Small intestine (tissue), 7 donors: Measurements from ENCODE around the gene DLG2. TPM values are rescaled to one million over a fixed set of nuclear protein-coding genes. Genes with fewer than 3 reads are reported as not detected.
A peak's percentile ranks its signal among the peaks of the same experiment; 100 is the strongest.
"Not testable (repeated sequence)": the region's sequence is repeated elsewhere in the genome, so short reads cannot be mapped to it uniquely, and the experiment has no call there.

ENCODE experiments used
- DNase-seq, 2 donors: peaks; one replicate each; pipeline versions ENCODE4 v3.0.0 to v3.0.0-alpha.2; 2013
- FAIRE-seq: peaks from 2 replicates; lab custom pipeline; 2012; peaks lifted over from hg19 to GRCh38; lab: Jason Lieb, UNC
- H3K27ac ChIP-seq, 3 donors: one replicate each; pipeline ENCODE4 v1.5.1; 2013; ENCODE audit warnings: low read length in 2 of 3, mild to moderate bottlenecking in 2 of 3, control low read depth in 1 of 3, inconsistent platforms in 1 of 3, low read depth in 1 of 3, moderate library complexity in 1 of 3
- H3K27me3 ChIP-seq, 3 donors: one replicate each; pipeline ENCODE4 v1.6.1; 2013; ENCODE audit warnings: low read length in 3 of 3, inconsistent platforms in 1 of 3; ENCODE audit not compliant: control insufficient read depth in 3 of 3, insufficient read depth in 3 of 3
- H3K36me3 ChIP-seq, 3 donors: one replicate each; pipeline ENCODE4 v1.6.1; 2013; ENCODE audit warnings: low read length in 3 of 3, inconsistent platforms in 1 of 3, low read depth in 1 of 3, mild to moderate bottlenecking in 1 of 3, moderate library complexity in 1 of 3; ENCODE audit not compliant: control insufficient read depth in 3 of 3, insufficient read depth in 2 of 3
- H3K4me1 ChIP-seq, 3 donors: one replicate each; pipeline ENCODE4 v1.6.1; 2013; ENCODE audit warnings: low read length in 2 of 3, inconsistent platforms in 1 of 3, low read depth in 1 of 3, mild to moderate bottlenecking in 1 of 3, moderate library complexity in 1 of 3; ENCODE audit not compliant: control insufficient read depth in 3 of 3, insufficient read depth in 2 of 3
- H3K4me3 ChIP-seq, 3 donors: one replicate each; pipeline ENCODE4 v1.5.1; 2013; ENCODE audit warnings: low read length in 3 of 3, control low read depth in 1 of 3, inconsistent platforms in 1 of 3, low read depth in 1 of 3, mild to moderate bottlenecking in 1 of 3, moderate library complexity in 1 of 3
- H3K9me3 ChIP-seq, 2 donors: one replicate each; pipeline ENCODE4 v1.6.1; 2013; ENCODE audit warnings: low read depth in 1 of 2, low read length in 1 of 2; ENCODE audit not compliant: control insufficient read depth in 2 of 2, insufficient read depth in 1 of 2
- WGBS, 3 donors: extraction: QIAGEN DNeasy Blood & Tissue Kit; methylation state at CpG; one replicate each; pipeline ENCODE4 v1.1.7; 2013; 5-methylcytosine and 5-hydroxymethylcytosine counted together
- polyA plus RNA-seq, 4 donors: library from polyadenylated mRNA; stranded (reverse) in 3 of 4; unstranded in 1 of 4; fragments of 200-250 nt in 3 of 4; fragments of 120-200 nt in 1 of 4; gene quantifications; one replicate each; pipeline versions ENCODE4 v1.2.1 to v1.2.3, GENCODE V29; 2013
- donor health status: healthy with polysubstance abuse.
- donor health status: control.
- donor health status: control.
- donor health status: Bipolar disorder and iron deficiency.
- donor health status: healthy.

DLG2 gene
- polyA plus RNA-seq, 4 donors = 0.22 to 1.6 (median 1.1) TPM

DNA sequence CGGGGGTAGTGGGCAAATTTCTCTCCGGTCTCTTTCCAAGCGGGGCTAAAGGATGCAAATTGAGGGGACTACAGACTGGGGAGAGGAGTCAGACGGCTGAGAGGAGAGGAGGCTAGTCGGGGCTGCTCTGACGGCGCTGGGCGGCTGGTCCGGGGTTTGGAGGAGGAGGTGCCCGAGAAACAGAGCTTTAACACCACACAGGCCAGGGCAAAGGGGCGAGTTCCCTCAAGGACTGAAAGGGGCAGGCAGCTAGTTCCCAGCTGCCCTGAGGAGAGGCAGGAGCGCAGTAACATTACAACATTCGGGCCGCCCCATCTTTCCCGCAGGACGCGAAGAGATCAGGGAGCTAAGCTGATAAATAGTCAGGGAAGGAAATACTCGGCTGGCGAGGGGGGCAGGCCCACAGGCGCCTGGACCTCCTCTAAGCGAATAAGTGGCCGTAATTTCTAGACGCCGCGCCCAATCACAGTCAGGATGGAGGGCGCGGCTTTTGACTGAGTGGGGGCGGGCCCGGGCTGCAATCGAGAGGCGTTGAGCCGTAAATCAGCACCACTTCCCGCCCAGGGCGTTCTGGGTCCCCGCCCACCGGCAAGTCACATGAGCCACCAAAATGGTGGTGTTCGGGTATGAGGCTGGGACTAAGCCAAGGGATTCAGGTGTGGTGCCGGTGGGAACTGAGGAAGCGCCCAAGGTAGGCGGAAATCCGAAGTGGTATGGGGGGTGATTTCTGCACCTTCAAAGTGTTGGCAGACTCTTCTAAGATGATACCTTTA lies 1.0 kb upstream of the DLG2 start, which contains the start of gene TMEM126B:
TSS of gene TMEM126B (plus strand) at position 596 of the 773 bp plus-strand sequence. CDS start at position 611, 15 bp downstream.
- DNase-seq = peak; percentile 98 to 99

DNA sequence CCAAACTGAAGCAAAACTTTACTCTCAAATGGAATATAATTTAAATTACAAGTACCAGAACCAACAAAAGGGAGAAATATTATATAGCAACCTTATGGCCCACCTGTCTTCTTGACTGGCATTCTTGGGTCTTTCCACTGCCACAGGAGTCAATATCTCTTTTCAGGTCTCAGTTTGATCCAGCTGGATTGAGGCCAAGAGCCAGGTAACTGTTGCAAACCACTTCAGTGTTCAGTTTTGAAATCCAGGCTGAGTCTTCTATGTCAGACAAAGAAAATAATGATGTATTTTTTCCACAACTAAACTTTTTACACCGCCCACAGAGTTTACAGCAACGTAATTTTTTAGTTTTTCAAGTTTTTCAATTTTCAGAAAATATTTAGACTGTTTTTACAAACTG lies 648 bp downstream of the DLG2 start:
- FAIRE-seq (no peak), DNase-seq (no peak)
- Histone ChIP-seq H3K27ac (no peak overlapping the region), H3K4me1 (peaks cover 0 to 8% (median 5%) of the 10 kb centered on the region in 3 donors), H3K9me3 (no peaks in the 10 kb centered on the region), H3K27me3 (no peaks in the 10 kb centered on the region), H3K4me3 (peak overlapping the region in 1 of 3 donors; percentile 69), H3K36me3 (peaks cover 0 to 2% (median 1%) of the 10 kb centered on the region in 3 donors)
- WGBS, 3 donors = 60 to 77% (median 72%) methylated on average over 2 of the region's 2 CpGs

More for the DNA sequence above, 1.0 kb upstream of the DLG2 start, which contains the start of gene TMEM126B:
- no peak for FAIRE-seq
- Histone ChIP-seq H3K36me3 (peaks cover 0 to 5% (median 1%) of the 10 kb centered on the region in 3 donors), H3K4me3 (peak within 1 kb of the TSS; percentile 63 to 69 (median 67)), H3K4me1 (peaks cover 0 to 8% (median 5%) of the 10 kb centered on the region in 3 donors), H3K27ac (peak within 1 kb of the TSS; percentile 60 to 94 (median 88)), H3K27me3 (no peaks in the 10 kb centered on the region), H3K9me3 (no peaks in the 10 kb centered on the region)
- 0% methylated on average over 41 of the region's 41 CpGs for WGBS, 3 donors

DNA sequence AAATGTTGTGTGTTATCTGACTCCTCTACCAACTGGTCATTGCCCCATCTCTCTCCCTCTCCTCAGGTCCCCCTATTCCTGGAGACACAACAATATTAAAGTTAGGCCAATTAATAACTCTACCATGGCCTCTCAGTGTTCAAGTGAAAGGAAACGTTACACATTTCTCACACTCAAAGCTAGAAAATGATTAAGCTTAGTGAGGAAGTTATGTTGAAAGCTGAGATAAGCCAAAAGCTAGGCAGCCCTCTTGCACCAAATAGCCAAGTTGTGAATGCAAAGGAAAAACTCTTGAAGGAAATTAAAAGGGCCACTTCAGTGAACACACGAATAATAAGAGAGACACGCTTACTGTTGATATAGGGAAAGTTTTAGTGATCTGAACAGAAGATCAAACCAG lies 6.9 kb downstream of the DLG2 start:
- no peaks in the 10 kb centered on the region for H3K4me1 ChIP-seq
- FAIRE-seq (no peak), DNase-seq (no peak)
- no peaks in the 10 kb centered on the region for H3K27me3 ChIP-seq
- no peak overlapping the region for H3K27ac ChIP-seq
- 71 to 76% (median 73%) methylated on average over 3 of the region's 3 CpGs for WGBS, 3 donors
- H3K9me3 ChIP-seq = no peaks in the 10 kb centered on the region
- H3K4me3 ChIP-seq = no peak overlapping the region
- H3K36me3 ChIP-seq = no peaks in the 10 kb centered on the region

DNA sequence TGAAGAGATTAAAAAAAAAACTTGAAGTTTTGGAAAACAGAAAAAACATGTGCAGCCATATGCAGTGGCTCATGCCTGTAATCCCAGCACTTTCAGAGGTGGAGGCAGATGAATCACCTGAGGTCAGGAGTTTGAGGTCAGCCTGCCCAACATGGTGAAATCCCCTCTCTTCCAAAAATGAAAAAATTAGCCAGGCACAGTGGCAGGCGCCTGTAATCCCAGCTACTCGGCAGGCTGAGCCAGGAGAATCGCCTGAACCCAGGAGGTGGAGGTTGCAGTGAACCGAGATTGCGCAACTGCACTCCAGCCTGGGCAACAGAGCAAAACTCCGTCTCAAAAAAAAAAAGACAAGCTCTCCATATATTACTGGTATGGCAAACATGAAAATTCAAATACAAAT lies 7.6 kb downstream of the DLG2 start:
- Histone ChIP-seq H3K4me3 (no peak overlapping the region), H3K4me1 (no peaks in the 10 kb centered on the region), H3K36me3 (no peaks in the 10 kb centered on the region), H3K9me3 (no peaks in the 10 kb centered on the region), H3K27me3 (no peaks in the 10 kb centered on the region), H3K27ac (no peak overlapping the region)
- FAIRE-seq (no peak), DNase-seq (no peak)
- WGBS, 3 donors = 80 to 89% (median 88%) methylated on average over 6 of the region's 6 CpGs

DNA sequence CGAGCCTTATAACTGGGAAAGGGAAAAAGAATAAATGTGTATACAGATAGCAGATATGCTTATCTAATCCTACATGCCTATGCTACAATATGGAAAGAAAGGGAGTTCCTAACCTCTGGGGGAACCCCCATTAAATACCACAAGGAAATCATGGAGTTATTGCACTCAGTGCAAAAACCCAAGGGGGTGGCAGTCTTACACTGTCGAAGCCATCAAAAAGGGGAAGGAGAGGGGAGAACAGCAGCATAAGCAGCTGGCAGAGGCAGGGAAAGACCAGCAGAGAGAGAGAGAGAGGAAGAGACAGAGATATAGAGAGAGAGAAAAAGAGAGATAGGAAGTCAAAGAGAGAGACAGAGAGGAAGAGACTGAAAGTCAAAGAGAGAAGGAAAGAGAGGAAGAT lies 15.5 kb downstream of the DLG2 start:
- WGBS, 3 donors = 73 to 85% (median 78%) methylated on average over 2 of the region's 2 CpGs
- H3K27ac ChIP-seq, H3K27me3 ChIP-seq, FAIRE-seq, H3K4me3 ChIP-seq, H3K36me3 ChIP-seq, H3K4me1 ChIP-seq, H3K9me3 ChIP-seq, DNase-seq: not testable (repeated sequence)

DNA sequence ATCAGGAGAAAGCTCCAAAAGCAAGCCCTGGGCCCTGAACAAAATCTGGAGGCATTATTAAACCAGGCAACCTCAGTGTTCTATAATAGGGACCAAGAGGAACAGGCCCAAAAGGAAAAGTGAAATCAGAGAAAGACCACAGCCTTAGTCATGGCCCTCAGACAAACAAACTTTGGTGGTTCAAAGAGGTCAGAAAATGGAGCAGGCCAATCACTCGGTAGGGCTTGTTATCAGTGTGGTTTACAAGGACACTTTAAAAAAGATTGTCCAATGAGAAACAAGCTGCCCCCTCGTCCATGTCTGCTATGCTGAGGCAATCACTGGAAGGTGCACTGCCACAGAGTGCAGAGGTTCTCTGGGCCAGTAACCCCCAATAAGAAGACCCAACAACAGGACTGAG lies 17.9 kb downstream of the DLG2 start:
- not testable (repeated sequence) for H3K4me1 ChIP-seq, H3K4me3 ChIP-seq, H3K9me3 ChIP-seq, H3K27me3 ChIP-seq, DNase-seq, FAIRE-seq, H3K27ac ChIP-seq, H3K36me3 ChIP-seq
- WGBS, 3 donors = 35 to 69% (median 54%) methylated on average over 2 of the region's 2 CpGs

DNA sequence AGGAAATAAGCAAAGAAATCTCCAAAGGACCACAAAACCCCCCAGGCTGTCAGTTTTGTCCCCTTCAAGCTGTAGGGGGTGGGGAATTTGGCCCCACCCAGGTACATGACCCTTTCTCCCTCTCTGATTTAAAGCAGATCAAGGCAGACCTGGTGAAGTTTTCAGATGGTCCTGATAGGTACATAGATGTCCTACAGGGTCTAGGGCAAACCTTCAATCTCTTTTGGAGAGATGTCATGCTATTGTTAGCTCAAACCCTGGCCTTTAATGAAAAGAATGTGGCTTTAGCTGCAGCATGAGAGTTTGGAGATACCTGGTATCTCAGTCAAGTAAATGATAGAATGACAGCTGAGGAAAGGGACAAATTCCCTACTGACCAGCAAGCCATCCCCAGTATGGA lies 18.5 kb downstream of the DLG2 start:
- not testable (repeated sequence) for H3K9me3 ChIP-seq, DNase-seq, H3K4me1 ChIP-seq, FAIRE-seq, H3K27ac ChIP-seq, H3K4me3 ChIP-seq, H3K36me3 ChIP-seq, H3K27me3 ChIP-seq

DNA sequence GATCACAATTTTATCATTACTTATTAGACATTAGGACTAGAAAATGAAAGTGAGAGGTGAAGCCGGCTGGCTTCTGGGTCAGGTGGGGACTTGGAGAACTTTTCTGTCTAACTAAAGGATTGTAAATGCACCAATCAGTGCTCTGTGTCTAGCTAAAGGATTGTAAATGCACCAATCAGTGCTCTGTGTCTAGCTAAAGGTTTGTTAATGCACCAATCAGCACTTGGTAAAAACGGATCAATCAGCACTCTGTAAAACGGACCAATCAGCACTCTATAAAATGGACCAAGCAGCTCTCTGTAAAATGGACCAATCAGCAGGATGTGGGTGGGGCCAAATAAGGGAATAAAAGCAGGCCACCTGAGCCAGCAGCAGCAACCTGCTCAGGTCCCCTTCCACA lies 20.9 kb downstream of the DLG2 start:
- FAIRE-seq, H3K27me3 ChIP-seq, H3K36me3 ChIP-seq, H3K4me3 ChIP-seq, DNase-seq, H3K9me3 ChIP-seq, H3K27ac ChIP-seq, H3K4me1 ChIP-seq: not testable (repeated sequence)
- 86 to 94% (median 90%) methylated on average over 3 of the region's 3 CpGs for WGBS, 3 donors
